OCI-LY1 (cell line): ENCODE measurements around the gene PPP2R2C.

Experiments
- H2AFZ ChIP-seq: fragments of 200-600 bp; sonication (generic), shearing (Covaris generic); 2 replicates; pipeline ENCODE4 v1.6.0; 2014; ENCODE audit warnings: antibody characterized with exemption, mild to moderate bottlenecking, low read length
- H3F3A ChIP-seq: fragments of 200-600 bp; sonication (generic), shearing (Covaris generic); 2 replicates; pipeline ENCODE4 v1.6.0; 2014; ENCODE audit warnings: mild to moderate bottlenecking, antibody characterized with exemption, low read length, moderate library complexity; ENCODE audit not compliant: insufficient read depth
- H3K27ac ChIP-seq: fragments of 200-600 bp; sonication (generic); 2 replicates; pipeline ENCODE4 v1.5.1; 2014; ENCODE audit warnings: low read length, mixed run types, mild to moderate bottlenecking, low read depth; ENCODE audit not compliant: poor library complexity, severe bottlenecking
- H3K27me3 ChIP-seq: fragments of 200-600 bp; sonication (generic); 2 replicates; pipeline ENCODE4 v1.6.0; 2014; ENCODE audit warnings: antibody characterized with exemption, mild to moderate bottlenecking, low read length, moderate library complexity; ENCODE audit not compliant: insufficient read depth
- H3K36me3 ChIP-seq: fragments of 200-600 bp; sonication (generic); 2 replicates; pipeline ENCODE4 v1.6.1; 2014; ENCODE audit warnings: mild to moderate bottlenecking, antibody characterized with exemption, low read length, moderate library complexity, mixed read lengths; ENCODE audit not compliant: insufficient read depth
- H3K4me1 ChIP-seq: fragments of 200-600 bp; sonication (generic); 2 replicates; pipeline ENCODE4 v1.5.1; 2014; ENCODE audit warnings: mild to moderate bottlenecking, low read length, moderate library complexity; ENCODE audit not compliant: insufficient read depth, severe bottlenecking
- H3K4me2 ChIP-seq: fragments of 200-600 bp; sonication (generic), shearing (Covaris generic); 2 replicates; pipeline ENCODE4 v1.6.1; 2014; ENCODE audit warnings: low read length
- H3K4me3 ChIP-seq: fragments of 200-600 bp; sonication (generic); 2 replicates; pipeline ENCODE4 v1.5.1; 2014; ENCODE audit warnings: low read length, low read depth, mild to moderate bottlenecking, mixed read lengths; ENCODE audit not compliant: poor library complexity, severe bottlenecking
- H3K79me2 ChIP-seq: fragments of 200-600 bp; shearing (Covaris generic); 2 replicates; pipeline ENCODE4 v1.6.1; 2016; ENCODE audit warnings: mixed run types, low read length, mixed read lengths; ENCODE audit not compliant: insufficient read depth
- H3K9ac ChIP-seq: fragments of 200-600 bp; sonication (generic), shearing (Covaris generic); 2 replicates; pipeline ENCODE4 v1.6.1; 2014; ENCODE audit warnings: mild to moderate bottlenecking, low read length, mixed read lengths
- H3K9me2 ChIP-seq: fragments of 200-600 bp; sonication (generic), shearing (Covaris generic); 2 replicates; pipeline ENCODE4 v1.6.1; 2014; ENCODE audit warnings: low read depth, mild to moderate bottlenecking, low read length, mixed read lengths
- H3K9me3 ChIP-seq: fragments of 200-600 bp; shearing (Covaris generic); 2 replicates; pipeline ENCODE4 v1.6.1; 2014; ENCODE audit warnings: low read length, mixed read lengths
- H4K20me1 ChIP-seq: fragments of 200-600 bp; sonication (generic), shearing (Covaris generic); 2 replicates; pipeline ENCODE4 v1.6.0; 2016; ENCODE audit warnings: mild to moderate bottlenecking, low read length; ENCODE audit not compliant: insufficient read depth
- EZH2 ChIP-seq: fragments of 200-600 bp; sonication (generic), shearing (Covaris generic); IDR thresholded peaks from 2 replicates; pipeline ENCODE4 v1.8.0; 2017; ENCODE audit warnings: borderline replicate concordance, mixed run types, mild to moderate bottlenecking, antibody characterized with exemption, low read length, moderate library complexity, mixed read lengths
- TF ChIP-seq, protein P1 (sequence below): fragments of 200-600 bp; sonication (generic), shearing (Covaris generic); IDR thresholded peaks from 2 replicates; pipeline ENCODE4 v1.5.1; 2017; ENCODE audit warnings: mild to moderate bottlenecking, antibody characterized with exemption, low read length, moderate library complexity, mixed read lengths

Gene PPP2R2C

GRCh38 chr4:6392407-6392806 lies 80.0 kb downstream of the PPP2R2C start:
- no peaks in the 10 kb centered on the region for H3F3A ChIP-seq
- no peaks in the 10 kb centered on the region for H3K79me2 ChIP-seq
- no peaks in the 10 kb centered on the region for H3K4me1 ChIP-seq
- no peaks in the 10 kb centered on the region for H3K36me3 ChIP-seq
- no peaks in the 10 kb centered on the region for H3K9me3 ChIP-seq
- H3K9ac ChIP-seq, result no peak overlapping the region
- H3K27me3 ChIP-seq, result no peaks in the 10 kb centered on the region
- no peak overlapping the region for H3K27ac ChIP-seq
- H3K9me2 ChIP-seq, result no peaks in the 10 kb centered on the region
- H3K4me3 ChIP-seq, result no peak overlapping the region
- no peak overlapping the region for H2AFZ ChIP-seq
- no peak overlapping the region for H3K4me2 ChIP-seq
- H4K20me1 ChIP-seq, result no peaks in the 10 kb centered on the region
- TF ChIP-seq EZH2, result no peak
- TF ChIP-seq, protein P1, sequence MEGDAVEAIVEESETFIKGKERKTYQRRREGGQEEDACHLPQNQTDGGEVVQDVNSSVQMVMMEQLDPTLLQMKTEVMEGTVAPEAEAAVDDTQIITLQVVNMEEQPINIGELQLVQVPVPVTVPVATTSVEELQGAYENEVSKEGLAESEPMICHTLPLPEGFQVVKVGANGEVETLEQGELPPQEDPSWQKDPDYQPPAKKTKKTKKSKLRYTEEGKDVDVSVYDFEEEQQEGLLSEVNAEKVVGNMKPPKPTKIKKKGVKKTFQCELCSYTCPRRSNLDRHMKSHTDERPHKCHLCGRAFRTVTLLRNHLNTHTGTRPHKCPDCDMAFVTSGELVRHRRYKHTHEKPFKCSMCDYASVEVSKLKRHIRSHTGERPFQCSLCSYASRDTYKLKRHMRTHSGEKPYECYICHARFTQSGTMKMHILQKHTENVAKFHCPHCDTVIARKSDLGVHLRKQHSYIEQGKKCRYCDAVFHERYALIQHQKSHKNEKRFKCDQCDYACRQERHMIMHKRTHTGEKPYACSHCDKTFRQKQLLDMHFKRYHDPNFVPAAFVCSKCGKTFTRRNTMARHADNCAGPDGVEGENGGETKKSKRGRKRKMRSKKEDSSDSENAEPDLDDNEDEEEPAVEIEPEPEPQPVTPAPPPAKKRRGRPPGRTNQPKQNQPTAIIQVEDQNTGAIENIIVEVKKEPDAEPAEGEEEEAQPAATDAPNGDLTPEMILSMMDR, result no peak

DNA sequence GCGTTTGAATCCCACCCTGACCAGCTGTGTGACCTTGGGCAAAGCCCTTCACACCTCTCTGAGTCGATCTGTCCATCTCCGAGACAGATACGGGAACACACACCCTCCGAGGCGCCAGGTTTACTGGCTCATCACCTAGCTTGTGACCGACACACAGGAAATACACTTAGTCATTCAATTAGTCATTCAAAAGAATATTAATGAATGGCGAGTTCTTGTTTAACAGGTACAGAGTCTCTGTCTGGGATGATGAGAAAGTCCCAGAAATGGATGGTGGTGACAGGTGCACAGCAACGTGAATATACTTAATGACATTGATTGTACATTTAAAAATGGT lies 80.6 kb downstream of the PPP2R2C start:
- H2AFZ ChIP-seq, result no peak overlapping the region
- no peaks in the 10 kb centered on the region for H4K20me1 ChIP-seq
- H3K79me2 ChIP-seq, result no peaks in the 10 kb centered on the region
- no peak overlapping the region for H3K4me3 ChIP-seq
- no peaks in the 10 kb centered on the region for H3K27me3 ChIP-seq
- no peaks in the 10 kb centered on the region for H3K36me3 ChIP-seq
- no peak overlapping the region for H3K27ac ChIP-seq
- H3K9me3 ChIP-seq, result no peaks in the 10 kb centered on the region
- H3K4me2 ChIP-seq, result no peak overlapping the region
- H3K9me2 ChIP-seq, result no peaks in the 10 kb centered on the region
- H3K9ac ChIP-seq, result no peak overlapping the region
- no peaks in the 10 kb centered on the region for H3F3A ChIP-seq
- TF ChIP-seq EZH2, result no peak
- TF ChIP-seq, protein P1, result no peak
- no peaks in the 10 kb centered on the region for H3K4me1 ChIP-seq

DNA sequence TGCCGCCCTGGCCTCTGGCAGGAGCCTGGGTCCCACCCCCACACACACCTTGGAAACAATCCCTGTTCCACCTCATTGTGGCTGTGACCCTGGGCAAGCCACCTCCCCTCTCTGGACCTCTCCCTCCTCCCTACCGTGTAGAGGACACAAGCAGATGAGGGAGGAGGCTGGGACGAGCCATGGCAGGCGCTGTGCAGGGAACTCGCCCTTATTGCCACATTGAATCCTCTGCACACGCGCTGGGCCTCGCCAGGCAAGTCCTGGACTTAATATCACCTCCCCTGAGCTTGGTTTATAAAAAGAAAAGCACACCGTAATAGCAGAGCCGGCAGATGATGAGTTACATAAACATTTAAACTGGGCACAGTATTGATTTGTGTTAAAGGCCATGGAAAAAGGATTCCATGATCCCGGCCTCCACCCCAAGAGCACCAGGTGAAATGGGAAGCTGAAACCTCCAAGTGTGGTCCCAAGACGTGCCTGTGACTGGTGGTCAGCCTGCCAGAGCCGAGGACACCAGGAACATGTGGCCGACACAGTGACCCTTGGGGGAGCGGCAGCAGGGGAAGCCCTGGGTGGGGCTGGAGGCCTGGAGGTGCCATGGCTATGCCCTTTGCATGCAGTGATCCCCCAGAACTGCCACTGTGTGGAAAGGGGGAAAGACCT lies 81.1 kb downstream of the PPP2R2C start:
- Histone ChIP-seq H3K9ac (no peak overlapping the region), H3K36me3 (no peaks in the 10 kb centered on the region), H3K79me2 (no peaks in the 10 kb centered on the region), H3K9me3 (no peaks in the 10 kb centered on the region), H3F3A (no peaks in the 10 kb centered on the region), H2AFZ (no peak overlapping the region), H3K9me2 (no peaks in the 10 kb centered on the region), H3K27ac (no peak overlapping the region), H3K4me1 (no peaks in the 10 kb centered on the region), H3K4me3 (no peak overlapping the region), H3K27me3 (no peaks in the 10 kb centered on the region), H3K4me2 (no peak overlapping the region), H4K20me1 (no peaks in the 10 kb centered on the region)
- TF ChIP-seq EZH2, result no peak
- TF ChIP-seq, protein P1, result no peak
